ENCODE data around the gene RINL.

DNA sequence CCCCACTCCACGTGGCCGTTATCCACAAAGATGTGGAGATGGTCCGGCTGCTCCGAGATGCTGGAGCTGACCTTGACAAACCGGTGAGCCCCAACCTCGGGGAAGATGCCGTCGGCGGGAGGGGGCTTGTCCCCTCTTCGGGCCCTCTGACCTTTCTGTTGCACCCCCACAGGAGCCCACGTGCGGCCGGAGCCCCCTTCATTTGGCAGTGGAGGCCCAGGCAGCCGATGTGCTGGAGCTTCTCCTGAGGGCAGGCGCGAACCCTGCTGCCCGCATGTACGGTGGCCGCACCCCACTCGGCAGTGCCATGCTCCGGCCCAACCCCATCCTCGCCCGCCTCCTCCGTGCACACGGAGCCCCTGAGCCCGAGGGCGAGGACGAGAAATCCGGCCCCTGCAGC, 29.2 kb upstream of the RINL start:
- TF ChIP-seq, protein P1, sequence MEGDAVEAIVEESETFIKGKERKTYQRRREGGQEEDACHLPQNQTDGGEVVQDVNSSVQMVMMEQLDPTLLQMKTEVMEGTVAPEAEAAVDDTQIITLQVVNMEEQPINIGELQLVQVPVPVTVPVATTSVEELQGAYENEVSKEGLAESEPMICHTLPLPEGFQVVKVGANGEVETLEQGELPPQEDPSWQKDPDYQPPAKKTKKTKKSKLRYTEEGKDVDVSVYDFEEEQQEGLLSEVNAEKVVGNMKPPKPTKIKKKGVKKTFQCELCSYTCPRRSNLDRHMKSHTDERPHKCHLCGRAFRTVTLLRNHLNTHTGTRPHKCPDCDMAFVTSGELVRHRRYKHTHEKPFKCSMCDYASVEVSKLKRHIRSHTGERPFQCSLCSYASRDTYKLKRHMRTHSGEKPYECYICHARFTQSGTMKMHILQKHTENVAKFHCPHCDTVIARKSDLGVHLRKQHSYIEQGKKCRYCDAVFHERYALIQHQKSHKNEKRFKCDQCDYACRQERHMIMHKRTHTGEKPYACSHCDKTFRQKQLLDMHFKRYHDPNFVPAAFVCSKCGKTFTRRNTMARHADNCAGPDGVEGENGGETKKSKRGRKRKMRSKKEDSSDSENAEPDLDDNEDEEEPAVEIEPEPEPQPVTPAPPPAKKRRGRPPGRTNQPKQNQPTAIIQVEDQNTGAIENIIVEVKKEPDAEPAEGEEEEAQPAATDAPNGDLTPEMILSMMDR (IDR thresholded peaks at IDR 0.05; ENCODE audit: low read length), result no peak
- TF ChIP-seq EZH2 (IDR thresholded peaks at IDR 0.05; ENCODE audit: borderline replicate concordance, low read length), result no peak

All from OCI-LY1 (cell line).